T-helper 22 cell (primary cell): ENCODE results near the gene APBA2.

ENCODE experiments used
- DNase-seq: peaks from one replicate; pipeline ENCODE4 v3.0.0-alpha.2; 2020; ENCODE audit warnings: low read depth

Gene APBA2

DNA sequence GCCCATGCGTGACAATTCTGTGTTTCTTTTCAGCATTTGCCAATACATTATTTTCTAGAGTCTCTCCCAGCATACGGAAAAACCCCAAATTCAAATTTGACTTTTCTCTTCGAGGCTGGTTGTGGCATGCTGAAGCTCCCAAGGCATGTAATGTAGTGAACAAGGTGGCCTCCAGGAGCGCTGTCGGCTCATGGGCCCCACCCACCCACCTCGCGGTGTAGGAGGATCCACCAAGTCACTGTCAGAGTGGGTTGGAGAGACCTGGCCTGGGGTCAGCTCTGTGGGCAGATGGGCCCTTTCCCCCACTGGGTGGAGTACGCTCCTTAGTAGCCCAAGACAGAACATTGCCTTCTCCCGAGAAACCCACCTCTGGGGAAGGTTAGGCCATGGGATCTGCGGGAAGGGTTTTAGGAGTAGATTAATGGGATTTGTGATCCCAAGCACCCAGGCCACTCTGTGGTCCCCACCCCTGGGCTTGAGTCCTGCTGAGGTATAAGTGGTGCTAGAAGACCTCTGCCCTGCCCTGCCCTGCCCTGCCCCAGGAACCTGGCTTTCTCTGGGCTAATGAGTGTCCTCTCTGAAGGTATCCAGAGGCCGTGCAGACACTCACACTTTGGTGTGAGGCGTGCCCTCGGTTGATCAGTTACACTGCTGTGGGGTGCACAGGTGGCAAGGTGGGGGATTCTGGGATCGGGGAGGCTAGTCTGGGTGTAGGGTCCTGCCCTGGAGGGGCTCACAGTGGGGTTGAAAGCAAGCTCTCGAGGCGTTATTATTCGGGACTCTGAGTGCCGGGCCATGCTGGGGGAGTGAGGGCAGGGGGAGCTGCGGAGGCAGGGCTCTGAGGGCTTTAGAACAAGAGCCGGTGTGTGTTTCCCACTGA lies 97.9 kb downstream of the APBA2 start:
- DNase-seq = no peak

DNA sequence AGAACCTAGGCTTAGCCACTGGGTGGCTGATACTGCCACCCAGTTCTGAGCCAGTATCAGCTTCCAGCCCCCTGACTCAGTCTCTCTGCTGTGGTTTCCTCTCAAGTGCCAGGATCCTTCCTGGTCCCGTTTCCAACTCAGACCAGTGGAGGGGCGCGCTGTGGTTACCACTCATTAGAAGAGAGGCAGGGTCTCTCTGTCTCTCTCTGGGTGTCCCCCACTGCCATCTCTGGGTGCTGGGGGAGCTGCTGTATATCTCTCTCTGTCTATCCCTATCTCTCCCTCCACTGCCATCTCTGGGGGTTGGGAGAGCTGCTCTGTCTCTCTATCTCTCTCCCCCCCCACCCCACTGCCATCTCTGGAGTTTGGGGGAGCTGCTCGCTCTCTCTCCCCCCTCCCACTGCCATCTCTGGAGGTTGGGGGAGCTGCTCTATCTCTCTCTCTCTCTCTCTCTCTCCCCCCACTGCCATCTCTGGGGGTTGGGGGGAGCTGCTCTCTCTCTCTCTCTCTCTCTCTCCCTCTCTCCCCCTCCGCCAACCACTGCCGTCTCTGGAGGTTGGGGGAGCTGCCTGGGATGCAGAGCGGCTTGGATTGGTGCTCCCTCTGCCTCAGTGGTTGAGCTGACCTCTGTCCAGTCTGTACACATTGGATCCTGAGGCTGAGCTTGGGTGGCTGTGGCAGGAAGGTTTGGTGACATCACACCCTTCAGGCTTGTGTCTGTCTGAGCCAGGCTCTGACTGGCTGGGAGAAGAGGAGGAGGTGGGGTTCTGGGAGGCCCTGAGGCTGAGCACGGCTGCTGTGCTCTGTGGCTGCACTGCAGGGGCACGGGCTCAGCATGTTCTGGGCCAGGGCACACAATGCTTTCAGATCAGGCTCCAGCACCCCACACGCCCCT lies 98.9 kb downstream of the APBA2 start:
- DNase-seq = no peak

DNA sequence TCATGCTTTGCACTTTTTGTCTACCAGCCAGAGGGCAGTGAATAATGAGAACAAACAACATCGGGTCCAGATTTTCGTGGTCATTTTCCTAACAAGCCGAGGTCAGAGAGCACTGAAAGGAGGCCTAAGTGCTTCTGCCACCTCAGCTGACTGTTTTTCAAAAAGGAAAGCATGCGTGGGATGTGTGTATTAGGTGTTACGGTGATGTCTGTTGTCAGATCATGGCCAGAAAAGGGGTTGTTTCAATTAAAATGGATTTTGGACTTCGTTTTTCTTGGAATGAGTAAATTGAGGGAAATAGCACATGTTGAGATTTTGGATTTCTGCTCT lies 99.5 kb downstream of the APBA2 start:
- no peak for DNase-seq

DNA sequence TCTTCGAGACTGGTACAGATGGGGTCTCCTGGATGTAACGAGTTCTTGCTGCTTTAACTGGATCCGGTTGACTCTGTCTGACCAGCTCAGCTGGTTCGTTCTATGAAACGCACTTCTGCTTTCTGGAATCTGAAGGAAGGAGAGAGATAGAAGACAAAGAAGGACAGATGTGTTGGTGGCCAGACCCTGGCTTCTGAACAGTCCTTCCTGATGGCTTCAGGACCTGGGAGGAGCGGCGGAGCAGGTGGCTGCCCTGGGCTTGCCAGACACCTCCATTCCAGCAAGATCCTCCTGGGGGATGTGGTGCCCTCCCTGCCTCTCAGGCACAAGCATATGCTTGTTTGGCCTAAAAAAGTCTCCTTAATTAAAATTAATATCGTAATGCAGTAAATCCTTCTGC lies 99.9 kb downstream of the APBA2 start:
- no peak for DNase-seq

DNA sequence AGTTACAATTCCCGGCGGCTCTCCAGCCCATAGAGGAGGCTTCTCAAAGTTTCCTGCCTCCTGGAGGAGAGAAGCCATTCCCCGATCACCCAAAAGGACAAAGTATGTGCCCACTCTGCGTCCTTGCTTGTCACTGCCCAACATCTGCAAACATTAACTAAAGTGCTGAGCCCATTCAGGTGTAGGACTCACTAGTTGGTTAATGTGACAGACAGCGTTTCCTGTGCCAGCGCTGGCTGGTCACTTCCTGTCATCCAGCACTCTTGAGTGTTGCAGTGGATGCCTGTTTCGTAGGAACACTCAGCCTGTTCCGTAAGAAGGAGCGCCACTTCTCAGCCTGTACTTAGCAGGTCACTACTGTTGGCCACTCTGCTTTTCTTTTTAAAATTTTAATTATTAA lies 100.3 kb downstream of the APBA2 start:
- DNase-seq = no peak

DNA sequence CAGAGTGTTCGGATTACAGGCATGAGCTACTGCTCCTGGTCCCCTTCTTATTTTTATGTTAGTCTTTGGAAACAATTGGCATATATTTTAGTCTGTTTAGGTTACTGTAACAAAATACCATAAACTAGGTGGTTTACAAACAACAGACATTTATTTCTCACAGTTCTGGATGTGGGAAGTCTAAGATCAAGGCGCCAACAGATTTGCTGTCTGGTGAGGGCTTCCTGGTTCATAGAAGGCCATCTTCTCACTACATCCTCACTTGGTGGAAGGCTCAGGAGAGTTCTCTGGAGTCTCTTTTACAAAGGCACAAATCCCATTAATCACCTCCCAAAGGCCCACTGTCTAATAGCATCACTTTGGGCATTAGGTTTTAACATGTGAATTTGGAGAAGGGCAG lies 101.0 kb downstream of the APBA2 start:
- no peak for DNase-seq

DNA sequence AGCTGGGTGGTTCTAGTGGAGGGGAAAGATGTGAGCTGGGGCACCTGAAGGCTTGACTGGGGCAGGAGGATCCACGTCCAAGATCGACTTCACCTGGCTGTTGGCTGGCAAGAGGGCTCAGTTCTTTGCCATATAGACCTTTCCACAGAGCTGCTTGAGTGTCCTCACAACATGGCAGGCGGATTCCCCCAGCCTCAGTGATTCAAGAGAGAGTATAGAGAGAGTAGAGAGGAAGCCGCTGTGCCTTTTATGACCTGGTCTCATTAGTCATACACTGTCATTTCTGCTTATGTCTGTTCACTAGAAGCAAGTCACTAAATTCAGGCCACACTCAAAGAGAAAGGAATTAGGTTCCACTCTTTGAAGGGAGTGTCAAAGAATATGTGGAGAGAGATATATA lies 101.6 kb downstream of the APBA2 start:
- no peak for DNase-seq

DNA sequence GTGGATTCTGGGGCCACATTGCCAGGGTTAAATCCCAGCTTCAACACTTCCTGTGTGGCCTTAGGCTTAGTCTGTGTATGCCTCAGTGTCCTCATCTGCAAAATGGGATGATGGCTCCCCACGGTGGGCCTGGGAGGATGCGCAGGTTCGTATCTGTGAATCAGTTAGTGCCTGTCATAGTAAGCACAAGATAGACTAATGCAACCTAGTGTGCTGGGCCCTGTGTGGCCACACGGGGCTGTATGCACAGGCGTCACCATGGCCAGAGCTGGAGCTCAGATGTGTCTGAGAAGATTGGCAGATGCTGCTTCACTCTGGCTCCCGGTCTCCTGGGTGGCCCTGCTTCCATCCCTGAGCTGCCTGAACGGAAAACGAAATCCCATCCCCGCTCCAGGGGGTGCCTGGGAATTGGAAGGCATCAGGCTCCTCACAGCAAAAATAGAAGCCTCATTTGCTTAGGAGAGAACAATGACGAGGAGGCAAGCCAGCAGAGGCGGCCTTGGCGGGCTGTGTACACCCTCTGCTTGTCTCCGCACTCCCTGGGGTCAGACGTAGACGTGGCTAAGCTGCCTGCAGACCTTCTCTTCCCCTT lies 103.6 kb downstream of the APBA2 start:
- DNase-seq = no peak

DNA sequence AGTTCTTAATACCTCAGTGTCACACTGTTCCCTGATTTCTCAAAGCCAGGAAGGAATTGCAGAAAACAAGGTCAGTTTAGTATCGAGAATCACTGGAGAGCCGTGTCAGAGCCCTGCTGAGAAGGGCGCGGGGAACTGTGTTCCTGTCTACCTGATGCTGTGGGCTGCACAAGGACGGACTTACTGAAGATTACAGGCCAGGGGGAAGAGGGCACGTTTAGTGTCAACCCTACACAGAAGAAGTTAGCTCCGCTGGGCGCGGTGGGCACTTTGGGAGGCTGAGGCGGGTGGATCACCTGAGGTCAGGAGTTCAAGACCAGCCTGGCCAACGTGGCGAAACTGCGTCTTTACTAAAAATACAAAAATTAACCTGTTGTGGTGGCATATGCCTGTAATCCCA lies 104.1 kb downstream of the APBA2 start:
- no peak for DNase-seq

DNA sequence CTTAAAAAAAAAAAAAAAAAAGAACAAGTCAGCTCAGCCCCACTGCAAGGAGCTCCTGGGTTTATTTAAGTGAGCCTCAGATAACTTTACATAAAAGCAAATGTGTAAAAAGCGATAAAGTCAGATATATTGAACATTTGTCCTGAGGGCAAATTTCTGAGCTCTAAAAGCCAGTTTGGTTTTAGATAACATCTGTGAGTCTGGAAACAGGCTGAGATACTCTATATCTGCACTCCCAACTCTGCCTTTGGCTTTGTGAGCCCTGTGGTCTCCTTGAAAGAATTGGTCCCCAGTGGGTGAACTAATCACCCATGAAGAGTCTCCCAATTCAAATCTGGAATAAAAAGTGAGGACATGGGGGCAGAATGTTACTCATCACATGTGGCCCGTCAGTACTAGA lies 104.6 kb downstream of the APBA2 start:
- no peak for DNase-seq

DNA sequence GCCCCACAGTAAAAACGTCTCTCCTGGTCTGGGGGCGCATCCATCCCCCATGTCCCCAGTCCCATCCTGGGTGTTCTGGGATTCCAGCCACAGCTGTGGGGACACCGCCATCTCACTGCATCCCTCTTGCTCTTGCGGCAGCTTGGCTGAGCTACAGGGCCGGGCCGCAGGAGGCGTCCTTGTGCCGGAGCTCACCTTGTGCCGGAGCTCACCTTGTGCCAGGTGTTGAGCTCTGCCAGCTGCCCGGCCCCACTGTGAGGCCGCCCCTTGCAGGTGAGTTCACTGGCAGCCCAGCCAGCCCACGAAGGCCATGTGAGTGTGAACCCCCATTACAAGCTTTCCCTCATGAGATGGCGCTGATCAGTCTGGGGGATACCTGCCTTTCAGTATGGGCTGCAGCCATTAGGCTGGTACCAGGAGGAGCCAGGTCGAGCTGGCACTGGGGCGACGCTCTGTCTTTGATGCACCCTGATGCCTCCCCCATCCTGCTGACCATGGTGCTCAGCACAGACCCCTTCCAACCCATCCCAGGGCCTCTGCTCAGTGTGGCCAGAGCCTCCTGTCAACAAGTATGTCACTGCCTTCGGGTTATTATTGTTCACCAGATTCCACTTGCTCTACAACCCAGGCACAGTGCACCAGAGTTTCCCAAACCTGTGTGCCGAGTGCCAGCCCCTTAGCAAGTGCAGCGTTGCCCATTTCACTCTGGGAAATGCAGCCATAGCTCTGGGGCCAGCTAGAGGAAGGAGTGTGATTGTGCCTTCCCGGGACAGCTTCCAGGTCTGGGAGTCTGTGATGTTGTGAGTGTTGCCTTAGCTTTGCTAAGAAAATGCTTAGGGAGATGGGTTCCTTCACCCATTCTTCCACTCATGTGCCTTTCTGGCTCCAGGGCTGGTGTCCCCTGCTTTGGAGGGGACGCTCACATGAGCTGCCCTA lies 105.7 kb downstream of the APBA2 start:
- no peak for DNase-seq

DNA sequence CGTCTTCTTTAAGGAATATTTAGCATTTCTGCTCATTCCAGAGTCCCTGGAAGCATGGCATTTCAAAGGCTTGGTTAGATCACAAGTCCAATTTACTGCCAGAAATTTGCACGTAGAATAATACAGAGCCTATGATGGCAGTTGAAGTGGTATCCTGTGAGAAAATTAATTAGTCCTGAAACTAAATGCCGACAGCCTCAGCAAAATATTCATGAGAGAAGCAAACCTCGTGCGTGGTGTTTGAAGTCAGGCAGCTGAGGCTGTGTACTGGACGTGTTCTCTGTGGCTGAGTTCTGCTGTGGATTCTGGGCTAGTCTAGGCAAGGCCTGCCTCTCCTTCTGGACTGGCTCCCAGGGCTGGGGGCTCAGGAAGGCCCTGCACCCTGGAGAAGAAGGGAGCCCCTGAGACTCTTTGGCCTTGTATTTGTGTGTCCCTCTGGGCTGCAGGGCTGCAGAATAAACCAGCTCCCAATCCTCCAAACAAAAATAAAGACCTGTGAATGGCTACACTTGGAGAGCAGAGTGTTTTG lies 106.6 kb downstream of the APBA2 start:
- no peak for DNase-seq

DNA sequence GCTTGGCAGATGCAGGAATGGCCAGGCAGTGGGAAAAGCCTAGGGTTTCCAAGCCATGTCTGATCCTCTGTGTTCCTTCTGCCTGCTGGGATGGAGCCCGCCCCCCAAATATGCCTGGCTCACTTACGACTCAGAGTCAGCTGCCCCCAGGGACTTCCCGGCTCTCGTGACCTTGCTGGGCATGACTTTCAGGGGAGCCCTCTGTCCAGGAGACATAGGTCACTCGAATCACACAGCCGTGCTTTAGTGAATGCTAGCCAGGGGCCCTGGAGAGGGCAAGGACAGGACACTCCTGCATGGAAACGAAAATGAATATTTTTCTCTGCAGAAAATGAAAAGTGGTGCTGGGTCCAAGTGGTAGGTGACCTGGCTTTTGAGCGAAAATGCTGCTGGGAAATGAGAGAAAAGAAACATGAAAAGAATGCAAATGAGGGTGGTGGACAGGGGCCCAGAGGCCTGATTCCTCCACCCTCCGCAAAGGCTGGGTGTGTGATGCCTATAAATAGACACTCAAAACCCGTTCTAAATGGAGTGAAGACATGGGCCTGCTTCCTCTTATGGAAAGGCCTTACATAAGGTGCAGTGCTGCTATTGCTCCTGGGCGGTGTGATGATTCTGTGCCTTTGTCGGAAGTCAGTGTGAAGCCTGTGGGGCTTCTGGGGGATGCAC lies 107.4 kb downstream of the APBA2 start:
- no peak for DNase-seq

DNA sequence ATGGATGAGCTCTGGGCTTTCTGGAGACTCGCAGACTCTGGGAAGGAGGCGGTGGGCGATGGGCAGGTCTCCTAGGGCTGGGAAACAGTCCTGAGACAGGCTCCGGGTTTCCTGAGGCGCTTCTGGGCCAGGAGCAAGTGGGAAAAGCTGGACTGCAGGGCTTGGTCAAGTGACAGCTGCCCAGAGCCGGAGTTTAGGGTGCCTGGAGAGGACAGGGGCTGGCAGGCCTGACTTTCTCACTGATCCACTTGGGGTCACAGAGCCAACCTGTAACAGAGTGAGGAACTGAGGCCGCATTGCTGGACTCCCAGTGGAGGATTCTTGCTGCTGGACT lies 107.9 kb downstream of the APBA2 start:
- no peak for DNase-seq

DNA sequence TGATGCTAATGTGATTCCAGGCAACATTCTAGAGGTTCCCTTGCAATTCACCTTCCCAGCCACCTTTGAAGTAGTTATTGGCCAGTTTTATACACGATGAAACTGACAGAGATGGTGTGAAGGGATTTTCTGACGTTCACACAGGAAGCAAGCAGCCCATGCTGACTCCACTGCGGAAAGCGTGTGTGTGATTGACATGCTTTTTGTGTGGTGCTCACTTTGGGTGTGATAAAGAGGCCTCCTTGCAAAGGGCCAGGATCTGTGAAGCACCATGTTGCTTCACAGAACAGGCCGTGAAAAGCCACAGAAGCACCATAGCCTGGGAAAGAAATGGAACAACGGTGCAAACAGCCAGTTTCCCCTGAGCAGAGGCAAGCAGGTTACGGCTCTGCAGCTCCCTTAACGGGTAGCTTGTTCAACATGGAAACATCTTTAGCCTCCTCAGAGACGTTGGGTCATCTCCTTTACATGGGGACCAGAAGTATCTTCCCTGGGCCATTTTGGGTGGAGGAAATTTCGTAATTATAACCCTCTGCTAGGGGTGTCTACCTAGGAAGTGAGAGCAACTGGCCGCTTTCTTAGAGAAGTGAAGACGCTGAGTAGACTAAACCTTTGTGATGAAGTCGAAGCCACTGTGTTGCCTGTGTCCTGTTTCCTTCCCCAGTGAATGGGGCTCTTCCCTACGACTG lies 108.5 kb downstream of the APBA2 start:
- DNase-seq = no peak

DNA sequence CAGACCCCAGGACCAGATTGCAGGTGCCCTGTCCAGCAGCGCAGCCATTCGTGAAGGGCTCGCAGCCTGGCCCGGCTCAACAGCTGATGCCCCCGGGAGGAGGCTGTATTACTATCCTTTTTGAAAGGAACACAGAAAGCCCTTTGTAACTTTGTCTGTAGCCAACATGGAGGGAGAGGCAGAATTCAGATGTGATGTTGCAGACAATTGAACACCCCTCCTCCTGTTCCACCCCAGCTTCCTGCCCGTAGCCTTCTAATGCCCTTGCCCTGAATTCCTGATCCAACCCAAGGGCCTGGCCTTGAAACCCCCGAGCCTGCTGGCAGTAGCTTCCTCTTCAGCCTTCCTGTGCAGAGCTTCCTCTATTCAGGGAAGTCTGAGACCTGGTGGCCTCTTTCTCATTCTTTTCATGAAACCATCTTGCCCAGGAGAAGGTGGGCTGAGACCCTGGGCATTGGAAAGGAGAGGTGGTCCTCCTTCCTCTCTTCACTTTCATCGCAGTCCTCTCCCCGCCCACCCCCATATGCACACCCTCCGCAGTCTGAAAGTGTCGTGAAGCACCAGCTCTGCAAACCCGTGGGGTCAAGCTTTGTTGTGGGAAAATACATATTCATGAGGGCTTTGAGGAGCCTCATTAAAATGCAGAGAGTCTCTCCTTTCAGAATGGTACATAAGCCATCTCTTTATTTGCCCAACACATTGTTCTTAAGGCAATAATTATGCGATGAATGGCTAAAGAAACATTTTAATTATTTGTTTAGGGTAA lies 109.2 kb downstream of the APBA2 start:
- DNase-seq = no peak

DNA sequence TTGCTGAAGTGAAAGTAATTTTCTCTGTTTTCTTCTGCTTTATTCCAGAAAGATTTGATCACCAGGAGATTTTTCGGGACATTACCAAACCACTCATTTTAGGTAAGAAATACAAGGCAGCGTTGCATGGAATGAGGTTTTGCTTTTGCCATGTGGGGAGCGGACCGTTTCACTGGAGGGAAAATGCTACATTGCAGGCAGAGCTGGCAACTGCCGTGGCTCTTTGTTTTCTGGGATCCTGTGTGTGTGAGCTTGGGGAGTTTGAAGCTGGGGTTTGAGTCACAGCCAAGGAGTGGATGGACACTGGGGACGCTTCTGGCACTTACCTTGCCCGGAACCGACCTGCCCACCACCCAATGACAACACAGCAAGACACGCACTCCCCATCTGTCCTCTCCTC lies 109.9 kb downstream of the APBA2 start:
- DNase-seq = no peak

DNA sequence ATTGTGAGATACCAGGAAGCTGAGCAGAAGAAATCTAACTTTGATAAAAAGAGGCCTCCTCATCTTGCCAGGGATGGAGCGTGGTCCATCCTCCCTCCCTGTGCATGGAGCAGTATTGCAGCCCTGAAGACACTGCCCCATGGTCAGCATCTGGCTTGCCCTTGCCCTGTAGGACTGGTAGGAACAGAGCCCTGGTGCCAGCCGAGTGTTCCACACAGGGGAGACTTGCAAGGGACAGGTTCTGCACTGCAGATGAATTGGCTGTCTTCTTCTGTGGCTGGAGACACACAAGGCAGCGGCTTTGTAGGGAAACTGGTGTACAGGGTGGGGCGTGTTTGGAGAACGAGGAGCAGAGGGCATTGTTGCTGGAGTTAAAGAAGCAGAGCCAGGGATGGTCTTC lies 110.5 kb downstream of the APBA2 start:
- no peak for DNase-seq

DNA sequence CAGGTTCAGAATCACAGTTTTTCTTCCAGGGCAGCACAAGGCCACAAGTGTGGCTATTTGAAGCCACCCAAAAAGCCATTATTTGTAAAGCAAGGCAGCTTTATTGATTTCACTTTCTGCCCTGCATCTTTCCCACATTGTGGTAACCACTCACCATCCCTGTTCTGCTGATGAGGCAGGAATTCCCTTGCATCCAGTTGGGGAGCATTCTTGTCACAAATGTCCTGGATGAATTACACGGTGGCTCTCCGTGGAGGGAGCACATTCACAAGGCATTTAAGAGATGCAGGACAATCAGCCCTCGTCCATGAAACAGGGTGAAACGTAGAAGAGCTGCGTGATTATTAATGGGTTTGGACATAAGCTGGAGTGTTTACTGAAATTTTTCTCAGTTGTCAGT lies 111.2 kb downstream of the APBA2 start:
- DNase-seq = no peak

DNA sequence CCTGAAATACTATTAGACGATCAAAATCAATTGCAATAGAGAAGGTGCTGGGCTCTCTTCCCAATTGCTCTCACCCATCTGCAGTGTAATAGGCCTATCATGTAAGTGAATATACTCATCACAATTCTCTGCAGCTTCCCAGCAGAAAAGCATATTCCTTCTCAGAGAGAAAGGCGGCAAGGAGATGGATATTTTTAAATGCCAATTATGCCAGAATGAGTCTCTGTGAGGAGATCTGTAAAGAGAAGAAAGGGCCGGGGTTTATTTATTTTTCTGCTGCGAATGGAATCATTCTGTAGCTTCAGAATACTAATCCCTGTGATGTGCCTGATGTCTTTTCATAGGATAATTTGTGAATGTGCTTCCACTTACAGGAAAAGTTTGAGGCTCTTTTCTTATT lies 112.0 kb downstream of the APBA2 start:
- no peak for DNase-seq
